DLD1 (cell line): ENCODE data around the gene OXCT2.
"Not testable (repeated sequence)": the region's sequence is repeated elsewhere in the genome, so short reads cannot be mapped to it uniquely, and the experiment has no call there.

ENCODE experiments used
- in situ Hi-C: cut with HindIII; loops from 2 replicates; pipeline ENCODE4 v1.10.0; 2017; ENCODE audit warnings: low sequenced_read_pairs

The OXCT2 gene

DNA sequence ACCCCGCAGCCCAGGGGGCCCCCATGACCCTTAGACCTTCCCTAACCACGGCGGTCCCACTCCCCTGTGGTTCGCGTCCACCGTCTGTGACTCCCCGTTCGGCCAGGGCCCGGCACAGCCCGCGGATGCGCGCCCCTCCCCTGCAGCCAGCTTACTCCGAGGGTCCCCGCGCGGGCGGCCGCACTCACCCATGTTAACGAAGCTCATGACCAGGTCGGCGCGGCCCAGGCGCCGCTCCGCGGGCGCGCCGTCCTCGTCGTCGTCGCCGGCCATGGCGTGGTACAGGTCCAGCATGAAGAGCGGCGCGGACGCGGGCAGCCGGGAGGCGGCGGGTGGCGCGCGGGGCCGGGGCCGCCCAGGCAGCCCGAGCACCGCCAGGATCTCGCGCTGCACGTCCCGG lies 16.8 kb upstream of the OXCT2 start:
- in situ Hi-C loops, result not testable (repeated sequence)

DNA sequence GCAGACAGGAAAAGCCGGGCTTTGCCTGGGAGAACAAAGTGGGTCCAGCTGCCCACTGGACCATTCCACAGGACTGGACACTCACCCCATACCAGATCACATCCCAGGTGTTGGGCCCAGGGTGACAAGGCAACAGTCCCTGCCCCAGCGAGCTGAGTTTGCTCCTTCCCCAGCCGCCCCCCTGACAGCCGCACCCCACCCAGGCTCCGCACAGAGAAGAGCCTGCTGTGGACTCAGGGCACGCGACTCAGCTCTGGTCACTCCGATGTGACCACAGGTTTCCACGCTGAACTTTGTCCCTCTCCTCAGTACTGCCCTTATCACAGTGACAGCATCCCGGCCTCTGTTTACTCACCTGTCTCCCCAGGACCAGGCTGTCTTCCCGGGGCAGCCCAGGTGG lies 16.3 kb upstream of the OXCT2 start:
- in situ Hi-C loops, result no loop called here

DNA sequence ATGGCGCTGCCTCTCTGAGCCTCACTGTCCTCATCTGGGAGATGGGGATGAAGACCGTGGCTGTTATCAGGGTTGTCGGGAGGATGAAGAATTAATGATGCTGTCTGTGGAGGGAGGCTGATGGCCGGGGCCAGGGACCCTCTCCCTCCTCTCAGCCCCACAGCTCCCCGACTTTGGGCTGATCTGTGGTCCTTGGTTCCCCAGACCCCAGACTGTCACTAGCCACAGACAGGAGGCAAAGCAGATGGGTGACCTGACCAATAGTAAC lies 15.9 kb upstream of the OXCT2 start:
- in situ Hi-C loops, result not testable (repeated sequence)

- in situ Hi-C loops, result not testable (repeated sequence)
Observed at GRCh38 chr1:39786303-39787107, 15.4 kb upstream of the OXCT2 start.

GRCh38 chr1:39782685-39783084 lies 11.5 kb upstream of the OXCT2 start:
- in situ Hi-C loops, result not testable (repeated sequence)

- in situ Hi-C loops, result no loop called here
Observed at GRCh38 chr1:39782103-39782502, 11.0 kb upstream of the OXCT2 start.

GRCh38 chr1:39781349-39781715 lies 10.2 kb upstream of the OXCT2 start:
- in situ Hi-C loops, result no loop called here

- in situ Hi-C loops, result no loop called here
Observed at GRCh38 chr1:39779821-39780220, 8.7 kb upstream of the OXCT2 start.

DNA sequence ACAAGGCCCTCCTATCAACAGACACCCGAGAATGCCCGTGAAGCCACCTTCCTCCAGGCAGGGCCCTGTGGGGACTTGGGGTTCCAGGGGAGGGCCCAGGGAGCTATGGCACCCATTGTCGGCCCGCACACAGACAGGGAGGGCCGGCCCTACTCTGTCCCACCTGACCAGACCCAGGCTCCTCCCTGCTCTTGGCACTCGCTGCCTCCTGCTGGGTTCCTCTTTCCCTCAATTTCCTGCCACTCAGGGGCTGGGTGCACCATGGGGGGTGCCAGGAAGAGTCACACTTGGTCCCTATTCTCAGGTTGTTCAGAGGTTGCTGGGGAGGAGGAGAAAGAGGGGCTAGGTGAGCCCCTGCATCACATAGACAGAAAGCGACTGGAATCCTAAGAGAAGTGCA lies 8.0 kb upstream of the OXCT2 start:
- in situ Hi-C loops, result no loop called here

GRCh38 chr1:39778463-39779099 lies 7.4 kb upstream of the OXCT2 start:
- in situ Hi-C loops, result not testable (repeated sequence)

GRCh38 chr1:39777896-39778295 lies 6.7 kb upstream of the OXCT2 start:
- in situ Hi-C loops, result not testable (repeated sequence)

- in situ Hi-C loops, result no loop called here
Observed at GRCh38 chr1:39777306-39777705, 6.2 kb upstream of the OXCT2 start.

- in situ Hi-C loops, result no loop called here
Observed at GRCh38 chr1:39776886-39777285, 5.7 kb upstream of the OXCT2 start.

GRCh38 chr1:39776400-39776713 lies 5.2 kb upstream of the OXCT2 start:
- in situ Hi-C loops, result no loop called here

- in situ Hi-C loops, result not testable (repeated sequence)
Observed at GRCh38 chr1:39775676-39776399, 4.7 kb upstream of the OXCT2 start.

- in situ Hi-C loops, result not testable (repeated sequence)
Observed at GRCh38 chr1:39775141-39775540, 4.0 kb upstream of the OXCT2 start.

DNA sequence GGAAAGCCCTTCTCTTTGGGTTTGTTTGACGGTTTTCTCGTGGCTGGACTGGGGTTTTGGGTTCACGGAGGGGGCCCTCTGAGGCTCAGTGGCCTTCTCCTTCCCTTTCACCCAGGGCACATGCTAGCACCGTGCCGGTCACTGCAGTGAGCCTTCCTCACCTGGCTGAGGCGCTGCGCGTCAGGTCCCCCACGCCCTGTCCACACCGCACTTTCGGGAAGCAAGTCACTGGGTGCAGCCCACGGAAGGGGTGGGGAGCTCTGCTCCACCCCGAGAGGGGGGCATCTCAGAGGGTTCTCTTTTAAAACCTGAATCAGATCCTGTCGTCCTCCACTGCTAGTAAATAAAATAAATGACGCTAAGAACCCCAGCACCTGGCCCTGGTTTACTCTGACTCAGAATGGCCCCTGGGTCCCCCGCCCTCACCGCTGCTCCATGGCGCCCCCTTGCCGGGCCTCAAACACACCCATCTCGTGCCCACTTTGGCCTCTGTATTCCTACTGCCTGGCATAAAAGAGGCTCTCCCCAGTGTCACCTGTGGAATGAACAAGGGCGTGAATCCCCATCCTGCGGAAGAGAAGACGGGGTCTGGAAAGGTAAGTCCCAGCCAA lies 2.3 kb upstream of the OXCT2 start:
- in situ Hi-C loops, result not testable (repeated sequence)

- in situ Hi-C loops, result not testable (repeated sequence)
Observed at GRCh38 chr1:39770100-39771021, 787 bp downstream of the OXCT2 start.

DNA sequence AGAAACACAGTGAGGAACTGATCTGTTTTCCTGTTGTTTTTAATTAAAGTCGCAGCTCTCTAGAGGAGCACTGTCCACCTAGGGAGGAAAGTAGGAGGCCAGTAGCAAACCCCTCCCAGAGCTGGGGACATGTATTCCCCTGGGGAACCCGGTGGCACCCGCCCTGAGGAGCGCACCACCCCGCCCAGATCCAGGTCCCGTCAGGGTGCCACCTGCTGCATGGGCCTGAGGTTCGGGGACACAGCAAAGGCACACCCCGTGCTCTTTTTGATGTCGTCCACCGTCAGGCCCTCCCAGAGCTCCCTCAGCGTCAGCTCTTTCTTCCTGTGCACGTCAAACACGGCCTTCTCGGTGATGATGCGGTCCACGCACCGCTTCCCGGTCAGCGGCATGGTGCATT lies 1.6 kb downstream of the OXCT2 start:
- in situ Hi-C loops, result not testable (repeated sequence)

DNA sequence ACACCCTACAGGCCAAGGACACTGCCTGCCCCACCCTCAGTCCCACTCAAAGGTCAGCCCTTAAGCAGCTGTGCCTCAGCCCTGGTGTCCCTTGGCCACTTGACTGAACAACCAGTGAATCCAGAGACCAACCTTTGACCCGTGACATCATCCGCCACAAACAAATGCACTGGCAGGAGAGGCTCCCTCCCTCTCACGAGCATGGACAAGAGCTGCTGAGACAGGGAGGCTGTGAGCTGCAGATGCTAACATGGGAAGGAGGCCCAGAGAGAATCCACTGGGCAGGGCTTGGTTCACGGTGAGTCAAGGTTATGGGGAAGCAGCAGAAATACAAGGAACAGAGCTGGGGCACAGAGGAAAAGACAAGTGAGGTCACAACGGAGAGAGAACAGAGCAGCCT lies 4.7 kb downstream of the OXCT2 start:
- in situ Hi-C loops, result not testable (repeated sequence)

DNA sequence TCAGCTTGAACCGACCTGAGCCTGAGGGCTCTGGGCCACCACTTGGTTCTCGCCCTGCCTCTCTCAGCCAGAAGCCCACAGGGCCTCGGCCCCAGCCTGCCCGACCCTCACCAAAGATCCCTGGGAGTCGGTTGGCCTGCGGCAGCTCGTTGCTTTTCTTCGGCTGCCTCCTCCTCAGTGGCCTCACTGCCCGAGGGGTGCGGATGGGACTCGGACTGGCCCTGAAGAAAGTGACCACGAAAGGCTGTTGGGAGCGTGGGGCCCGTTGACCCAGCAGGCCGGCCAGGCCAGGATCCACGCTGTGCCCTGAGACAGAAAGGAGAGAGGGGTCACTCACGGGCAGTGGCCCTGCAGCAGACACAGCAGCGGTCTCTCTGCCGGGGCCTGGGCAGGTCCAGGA lies 6.6 kb downstream of the OXCT2 start:
- in situ Hi-C loops, result not testable (repeated sequence)
